Measurements from ENCODE around the gene BEX5.

- TF ChIP-seq, protein P1, sequence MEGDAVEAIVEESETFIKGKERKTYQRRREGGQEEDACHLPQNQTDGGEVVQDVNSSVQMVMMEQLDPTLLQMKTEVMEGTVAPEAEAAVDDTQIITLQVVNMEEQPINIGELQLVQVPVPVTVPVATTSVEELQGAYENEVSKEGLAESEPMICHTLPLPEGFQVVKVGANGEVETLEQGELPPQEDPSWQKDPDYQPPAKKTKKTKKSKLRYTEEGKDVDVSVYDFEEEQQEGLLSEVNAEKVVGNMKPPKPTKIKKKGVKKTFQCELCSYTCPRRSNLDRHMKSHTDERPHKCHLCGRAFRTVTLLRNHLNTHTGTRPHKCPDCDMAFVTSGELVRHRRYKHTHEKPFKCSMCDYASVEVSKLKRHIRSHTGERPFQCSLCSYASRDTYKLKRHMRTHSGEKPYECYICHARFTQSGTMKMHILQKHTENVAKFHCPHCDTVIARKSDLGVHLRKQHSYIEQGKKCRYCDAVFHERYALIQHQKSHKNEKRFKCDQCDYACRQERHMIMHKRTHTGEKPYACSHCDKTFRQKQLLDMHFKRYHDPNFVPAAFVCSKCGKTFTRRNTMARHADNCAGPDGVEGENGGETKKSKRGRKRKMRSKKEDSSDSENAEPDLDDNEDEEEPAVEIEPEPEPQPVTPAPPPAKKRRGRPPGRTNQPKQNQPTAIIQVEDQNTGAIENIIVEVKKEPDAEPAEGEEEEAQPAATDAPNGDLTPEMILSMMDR (conservative IDR thresholded peaks at IDR 0.05; ENCODE audit: low read depth, low read length) = no peak
- no peak for TF ChIP-seq EZH2 (IDR thresholded peaks at IDR 0.05; ENCODE audit: borderline replicate concordance, low read depth, low read length, poor library complexity, severe bottlenecking)
Observed at GRCh38 chrX:102115748-102116147, 40.0 kb downstream of the BEX5 start.
